ENCODE results near the gene PIK3CB.

DNA sequence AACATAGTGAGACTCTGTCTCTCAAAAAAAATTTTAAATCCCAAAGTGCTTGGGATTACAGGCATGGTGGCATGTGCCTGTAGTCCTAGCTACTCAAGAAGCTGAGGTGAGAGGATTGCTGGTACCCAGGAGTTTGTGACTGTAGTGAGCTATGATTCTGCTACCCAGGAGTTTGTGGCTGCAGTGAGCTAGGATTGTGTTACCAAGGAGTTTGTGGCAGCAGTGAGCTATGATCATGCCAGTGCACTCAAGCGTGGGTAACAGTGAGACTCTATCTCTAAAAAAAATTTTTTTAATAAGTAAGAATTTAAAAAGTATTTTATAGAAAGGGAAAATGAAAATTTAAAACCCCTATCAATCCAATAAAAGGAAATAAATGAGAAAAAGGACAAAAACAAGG, 156.6 kb downstream of the PIK3CB start:
- TF ChIP-seq, protein P1, sequence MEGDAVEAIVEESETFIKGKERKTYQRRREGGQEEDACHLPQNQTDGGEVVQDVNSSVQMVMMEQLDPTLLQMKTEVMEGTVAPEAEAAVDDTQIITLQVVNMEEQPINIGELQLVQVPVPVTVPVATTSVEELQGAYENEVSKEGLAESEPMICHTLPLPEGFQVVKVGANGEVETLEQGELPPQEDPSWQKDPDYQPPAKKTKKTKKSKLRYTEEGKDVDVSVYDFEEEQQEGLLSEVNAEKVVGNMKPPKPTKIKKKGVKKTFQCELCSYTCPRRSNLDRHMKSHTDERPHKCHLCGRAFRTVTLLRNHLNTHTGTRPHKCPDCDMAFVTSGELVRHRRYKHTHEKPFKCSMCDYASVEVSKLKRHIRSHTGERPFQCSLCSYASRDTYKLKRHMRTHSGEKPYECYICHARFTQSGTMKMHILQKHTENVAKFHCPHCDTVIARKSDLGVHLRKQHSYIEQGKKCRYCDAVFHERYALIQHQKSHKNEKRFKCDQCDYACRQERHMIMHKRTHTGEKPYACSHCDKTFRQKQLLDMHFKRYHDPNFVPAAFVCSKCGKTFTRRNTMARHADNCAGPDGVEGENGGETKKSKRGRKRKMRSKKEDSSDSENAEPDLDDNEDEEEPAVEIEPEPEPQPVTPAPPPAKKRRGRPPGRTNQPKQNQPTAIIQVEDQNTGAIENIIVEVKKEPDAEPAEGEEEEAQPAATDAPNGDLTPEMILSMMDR (conservative IDR thresholded peaks at IDR 0.05; ENCODE audit: low read depth, low read length), result no peak
- no peak for TF ChIP-seq EZH2 (IDR thresholded peaks at IDR 0.05; ENCODE audit: borderline replicate concordance, low read depth, low read length, poor library complexity, severe bottlenecking)

Measured in A673 (cell line).